NCI-H748 (cell line): ENCODE results near the gene CUEDC1.
"Not testable (repeated sequence)": the region's sequence is repeated elsewhere in the genome, so short reads cannot be mapped to it uniquely, and the experiment has no call there.

Experiments
- DNase-seq: peaks from one replicate; lab custom pipeline; 2025; ENCODE audit not compliant: unreplicated experiment; lab: John Stamatoyannopoulos, UW

The CUEDC1 gene

DNA sequence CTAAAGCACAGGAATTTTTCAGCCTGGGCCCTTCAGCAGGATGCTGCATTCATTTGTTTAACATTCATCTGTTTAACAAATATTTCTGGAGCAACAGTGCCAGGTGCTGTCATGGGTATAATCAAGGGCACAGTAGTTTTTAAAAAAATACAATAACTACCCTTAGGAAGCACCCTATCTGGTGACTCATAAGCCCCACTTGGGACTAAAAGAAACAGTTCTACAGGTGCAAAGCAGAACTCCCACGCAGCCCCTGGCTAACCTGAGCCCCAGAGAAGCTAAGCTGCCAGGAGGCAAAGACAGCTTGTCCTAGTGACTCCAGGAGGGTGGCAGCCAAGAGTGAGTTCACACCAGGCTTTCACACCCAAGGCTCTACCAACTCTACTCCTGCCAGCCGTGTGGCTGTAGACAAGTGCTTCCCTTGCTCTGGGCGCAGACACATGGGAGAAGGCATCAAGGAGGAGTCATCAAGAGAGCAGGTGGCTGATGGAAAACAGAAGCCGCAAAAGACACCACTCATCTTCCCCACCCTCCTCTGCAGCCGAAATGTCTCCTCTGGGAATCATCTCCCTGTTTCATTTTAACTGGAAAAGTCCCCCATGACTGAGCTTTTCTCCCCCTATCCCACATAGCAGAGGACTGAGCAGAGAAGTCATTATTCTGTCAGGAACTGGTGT is 14.4 kb downstream of the CUEDC1 start:
- peak; percentile 32 for DNase-seq

DNA sequence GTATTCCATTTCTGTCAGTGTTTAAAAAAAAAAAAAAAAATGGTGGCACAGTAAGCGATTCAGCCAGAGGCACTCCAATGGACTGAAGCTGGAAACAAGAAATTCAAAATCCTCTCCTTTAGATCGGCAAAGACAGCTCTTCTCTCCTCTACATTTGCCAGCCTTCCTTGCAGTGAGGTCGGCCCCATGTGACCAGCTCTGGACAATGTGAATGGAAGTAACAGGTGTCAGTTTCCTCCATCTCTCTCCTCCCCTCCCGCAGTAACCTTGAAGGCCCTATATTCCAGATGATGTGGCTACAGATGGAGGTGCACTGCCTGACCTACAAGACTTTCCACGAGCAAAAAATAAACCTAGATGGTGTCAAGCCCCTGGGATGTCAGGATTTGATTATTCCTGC is 15.0 kb downstream of the CUEDC1 start:
- peak; percentile 54 for DNase-seq

DNA sequence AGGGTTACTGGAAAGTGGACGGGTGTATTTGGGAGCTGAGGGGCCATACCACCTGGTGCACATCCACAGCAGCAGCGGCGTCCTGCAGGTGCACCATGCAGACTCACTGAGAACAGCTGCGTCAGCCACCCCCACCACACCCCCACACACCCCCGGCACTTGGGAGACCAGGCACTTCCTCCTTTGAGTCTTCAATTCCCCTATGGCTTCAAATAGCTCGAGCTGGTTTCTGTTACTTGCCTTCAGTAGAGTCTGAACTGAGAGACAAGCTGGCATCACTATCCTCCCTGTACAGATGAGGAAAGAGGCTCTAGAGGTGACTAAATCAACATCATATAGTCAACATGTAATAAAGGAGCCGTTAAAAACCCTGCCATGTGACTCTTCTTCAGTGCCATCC is 15.4 kb downstream of the CUEDC1 start:
- peak; percentile 67 for DNase-seq

DNA sequence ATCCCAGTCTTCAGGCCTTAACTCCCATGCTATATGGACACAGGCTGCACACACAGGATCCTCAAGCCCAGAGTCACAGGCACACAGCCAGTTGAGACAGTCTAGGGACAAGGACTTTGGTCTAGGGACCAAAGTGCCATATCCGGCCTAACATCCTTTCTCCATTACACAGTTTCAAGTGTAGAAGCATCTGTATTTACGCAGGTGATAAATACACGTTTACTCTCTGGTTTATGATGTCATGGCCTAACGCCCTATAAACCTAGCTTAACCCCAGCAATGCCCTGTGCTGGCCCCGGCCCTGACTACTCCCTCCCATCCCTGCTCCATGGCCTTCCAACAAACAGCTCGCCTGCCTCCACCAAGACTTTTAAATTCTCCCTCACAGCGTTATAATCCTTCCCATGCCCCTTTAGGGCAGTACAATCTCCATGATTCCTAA is 17.1 kb downstream of the CUEDC1 start:
- DNase-seq = peak; percentile 39

DNA sequence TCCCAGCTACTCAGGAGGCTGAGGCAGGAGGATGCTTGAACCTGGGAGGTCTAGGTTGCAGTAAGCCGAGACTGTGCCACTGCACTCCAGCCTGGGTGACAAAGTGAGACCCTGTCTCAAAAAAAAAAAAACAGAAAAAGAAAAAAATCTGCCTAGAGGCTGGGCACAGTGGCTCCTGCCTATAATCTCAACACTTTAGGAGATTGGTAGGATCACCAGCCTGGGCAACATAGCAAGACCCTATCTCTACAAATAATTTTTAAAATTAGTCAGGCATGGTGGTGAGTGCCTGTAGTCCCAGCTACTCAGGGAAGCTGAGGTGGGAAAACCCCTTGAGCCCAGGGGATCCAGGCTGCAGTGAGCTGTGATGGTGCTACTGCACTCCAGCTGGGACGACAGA is 17.7 kb downstream of the CUEDC1 start:
- DNase-seq = no peak

DNA sequence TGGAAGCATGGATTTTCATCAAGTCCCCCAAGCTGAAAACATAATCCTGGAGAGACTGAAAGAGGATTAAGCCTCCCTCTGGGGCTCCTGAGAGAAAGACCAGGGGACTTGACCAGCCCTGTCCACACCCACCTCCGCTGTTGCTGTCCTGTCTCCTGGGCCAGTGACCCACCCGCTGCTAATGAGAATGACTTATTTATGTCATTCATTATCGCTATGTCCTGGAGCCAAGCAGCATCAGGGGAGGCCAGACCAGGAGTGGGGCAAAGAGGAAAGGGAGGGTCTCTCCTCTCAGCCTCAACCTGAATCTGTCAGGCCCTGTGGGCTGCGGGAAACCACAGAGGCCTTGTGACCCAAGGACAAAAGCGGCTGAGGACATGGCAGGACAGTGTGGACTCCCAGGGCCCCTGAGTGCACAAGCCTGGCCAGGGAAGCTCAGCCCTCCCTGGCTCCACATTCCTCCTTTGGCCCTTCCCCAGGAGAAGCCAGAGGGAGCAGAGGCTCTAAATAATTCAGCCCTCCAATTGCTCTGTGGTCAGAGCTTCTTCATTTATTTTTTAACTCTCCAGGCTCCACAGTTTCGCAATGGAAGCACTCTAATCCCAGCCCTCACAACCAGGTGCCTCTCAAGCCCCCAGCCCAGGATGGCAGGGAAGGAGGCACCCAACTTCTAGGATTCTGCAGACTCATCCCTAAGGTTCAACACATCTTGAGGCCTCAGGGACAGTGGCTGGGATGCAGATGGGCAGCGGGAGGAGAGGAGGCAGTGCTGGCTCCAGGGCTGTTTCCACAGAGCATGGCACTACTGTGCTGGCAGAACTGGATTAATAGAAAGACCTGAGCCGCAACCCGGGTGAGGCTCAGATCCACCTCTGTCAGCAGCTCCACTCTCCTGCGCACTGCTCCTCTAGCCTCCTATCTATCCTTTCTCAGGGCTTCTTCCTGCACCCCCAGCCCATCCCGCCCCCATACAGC is 19.1 kb downstream of the CUEDC1 start:
- peak; percentile 91 for DNase-seq

DNA sequence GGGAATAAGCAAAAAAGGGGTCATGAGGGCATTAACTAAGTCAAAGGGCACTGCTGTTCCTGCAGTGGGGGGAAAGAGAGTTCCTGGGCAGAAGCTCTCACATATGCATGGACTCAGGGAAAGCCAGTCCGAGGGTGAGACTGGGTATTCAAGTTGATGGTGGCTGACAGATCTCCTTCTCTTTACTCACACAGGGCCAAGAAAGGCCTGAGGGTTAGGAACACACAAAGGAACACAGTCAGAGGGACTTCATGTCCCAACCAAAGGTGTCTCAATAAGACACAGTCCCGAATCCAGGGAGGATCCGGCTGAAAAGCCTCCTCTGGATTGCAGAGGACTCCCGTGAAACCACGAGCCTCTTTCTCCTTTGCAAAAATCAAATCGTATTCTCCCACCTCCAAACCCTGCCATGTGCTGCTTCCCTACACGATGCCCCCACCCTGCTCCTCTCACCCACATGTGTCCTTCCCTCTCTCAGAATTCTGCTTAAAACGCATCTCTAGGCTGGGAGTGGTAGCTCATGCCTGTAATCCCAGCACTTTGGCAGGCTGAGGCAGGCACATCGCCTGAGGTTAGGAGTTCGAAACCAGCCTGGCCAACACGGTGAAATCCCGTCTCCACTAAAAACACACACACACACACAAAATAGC is 23.6 kb downstream of the CUEDC1 start:
- DNase-seq = no peak

DNA sequence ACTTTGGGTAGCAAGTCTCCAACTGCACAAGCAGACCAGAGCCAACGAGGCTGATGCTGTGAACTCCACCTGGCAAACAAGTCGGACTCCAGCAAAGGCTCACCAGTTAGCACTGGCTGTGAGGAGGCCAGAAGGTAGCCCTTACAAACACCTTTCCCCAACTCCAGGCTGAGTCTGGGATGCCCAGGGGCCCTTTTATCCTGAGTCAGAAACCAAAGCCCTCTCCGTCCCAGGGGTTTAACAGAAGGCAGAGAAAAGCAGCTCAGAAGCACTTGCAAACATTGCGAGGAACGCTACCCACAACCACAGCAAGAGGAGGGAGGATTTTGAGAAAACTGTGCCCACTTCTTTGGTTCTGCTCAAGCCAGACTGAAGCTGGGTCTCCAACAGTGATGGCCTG is 25.0 kb downstream of the CUEDC1 start:
- DNase-seq = no peak

DNA sequence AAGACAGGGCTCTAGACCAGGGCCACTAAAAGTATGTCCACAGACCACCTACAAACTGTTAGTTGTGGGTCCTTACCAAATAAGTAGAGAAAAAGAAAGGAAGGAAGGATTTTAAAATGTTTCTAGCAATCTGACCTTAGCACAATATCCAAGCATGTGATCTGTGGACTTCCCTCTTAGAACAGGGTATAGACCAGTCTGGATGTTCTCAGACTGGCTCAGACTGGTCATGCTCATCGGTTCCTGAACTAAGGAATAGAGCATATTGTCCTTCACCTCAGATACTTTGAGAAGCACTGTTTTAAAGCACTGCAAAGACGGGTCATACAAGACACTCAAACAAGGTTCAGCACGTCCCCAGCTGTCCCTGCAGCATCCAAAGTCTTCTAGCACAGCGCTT is 25.8 kb downstream of the CUEDC1 start:
- DNase-seq = no peak

DNA sequence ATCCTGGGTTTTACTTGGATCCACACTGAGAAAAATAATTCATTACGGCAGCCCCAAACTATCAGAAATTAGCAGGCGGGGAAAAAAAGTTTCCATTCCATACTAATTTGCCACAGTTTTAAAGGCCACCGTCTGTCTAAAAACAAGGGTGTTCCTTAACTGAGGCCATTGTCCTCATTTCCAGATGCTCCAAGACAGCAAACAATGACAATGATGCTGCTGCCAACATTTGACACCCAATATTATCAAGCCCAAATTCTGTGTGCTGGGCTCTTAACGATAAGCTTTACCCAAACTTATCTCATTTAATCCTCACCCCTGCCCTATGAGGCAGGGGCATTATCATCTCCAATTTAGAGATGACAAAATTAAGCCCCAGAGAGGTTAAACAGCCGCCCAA is 26.3 kb downstream of the CUEDC1 start:
- DNase-seq = no peak

DNA sequence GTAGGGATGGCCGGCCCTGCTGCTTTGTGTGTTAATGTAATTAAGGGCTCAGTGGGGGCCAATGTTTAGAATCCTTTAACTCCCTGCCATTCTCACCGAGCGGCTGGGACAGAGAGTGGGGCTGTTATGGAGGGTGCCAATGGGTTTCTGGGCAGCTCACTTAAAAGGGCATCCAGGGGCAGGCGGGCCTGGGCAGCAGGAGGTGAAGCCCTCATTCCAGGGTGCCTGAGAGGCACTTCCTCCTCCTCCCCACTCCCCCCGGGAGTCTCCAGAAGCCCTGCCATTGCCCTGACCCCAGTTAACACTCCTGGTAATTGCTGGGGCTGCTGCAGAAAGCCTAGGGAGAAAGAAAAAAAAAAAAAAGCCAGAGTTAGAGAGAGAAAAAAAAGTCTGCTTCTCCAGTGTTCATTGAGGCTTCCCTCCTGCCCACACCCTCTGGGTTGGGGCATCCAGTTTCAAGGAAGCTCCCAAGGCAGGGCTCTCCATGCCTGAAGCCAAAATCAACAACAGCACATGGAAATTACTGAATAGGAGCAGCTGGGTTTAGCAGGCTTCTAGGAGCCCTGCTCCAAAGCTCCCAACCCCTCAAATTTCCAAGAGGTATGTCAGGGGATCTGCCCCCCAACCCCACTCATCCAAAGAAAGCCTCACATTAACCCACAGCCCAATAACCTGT is 28.0 kb downstream of the CUEDC1 start:
- peak; percentile 90 for DNase-seq

DNA sequence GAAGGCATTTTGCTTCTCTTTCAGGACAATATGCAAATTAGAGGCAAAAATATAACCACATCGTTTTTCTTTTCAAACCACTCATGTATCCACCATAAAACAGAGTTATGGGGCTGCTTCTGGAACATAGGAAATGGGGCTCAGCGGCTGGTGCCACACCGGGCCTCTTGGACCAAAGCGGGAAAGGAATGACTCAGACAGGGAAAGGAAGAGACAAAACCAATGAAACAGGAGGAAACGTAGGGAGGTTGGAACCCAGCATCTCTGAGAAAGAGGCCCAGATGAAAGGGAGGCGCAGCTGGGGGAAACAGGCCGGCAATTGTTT is 28.5 kb downstream of the CUEDC1 start:
- DNase-seq = no peak

DNA sequence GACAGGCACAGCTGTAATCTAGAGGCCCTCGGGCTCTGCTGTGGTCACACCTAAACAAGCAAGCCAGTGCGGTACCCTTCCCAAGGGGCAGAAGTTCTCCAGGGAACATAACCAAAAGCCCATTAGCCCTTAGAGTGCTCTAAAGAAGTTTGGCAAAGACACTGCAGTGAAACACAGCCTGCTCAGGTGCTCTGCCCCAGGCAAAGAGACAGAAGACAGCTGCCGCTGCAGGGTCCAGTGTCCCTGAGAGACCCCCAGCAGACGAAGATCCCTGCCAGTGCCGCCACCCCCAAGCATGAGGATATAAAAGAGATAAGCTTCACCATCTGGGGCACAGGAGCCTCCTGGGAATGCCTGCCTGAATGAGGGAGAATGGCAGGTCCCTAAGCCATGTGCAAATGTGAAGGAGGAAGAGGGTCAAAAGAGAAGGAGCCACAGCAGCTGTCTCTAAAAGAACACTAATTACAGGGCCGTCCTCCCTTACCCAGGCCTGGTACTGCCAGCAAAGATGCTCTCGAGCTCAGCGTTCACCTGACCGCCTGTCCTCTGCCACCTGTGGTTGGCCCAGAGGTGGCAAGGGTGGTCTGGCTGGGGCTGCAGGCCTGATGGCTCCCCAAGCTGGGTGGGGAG is 29.7 kb downstream of the CUEDC1 start:
- DNase-seq = no peak

DNA sequence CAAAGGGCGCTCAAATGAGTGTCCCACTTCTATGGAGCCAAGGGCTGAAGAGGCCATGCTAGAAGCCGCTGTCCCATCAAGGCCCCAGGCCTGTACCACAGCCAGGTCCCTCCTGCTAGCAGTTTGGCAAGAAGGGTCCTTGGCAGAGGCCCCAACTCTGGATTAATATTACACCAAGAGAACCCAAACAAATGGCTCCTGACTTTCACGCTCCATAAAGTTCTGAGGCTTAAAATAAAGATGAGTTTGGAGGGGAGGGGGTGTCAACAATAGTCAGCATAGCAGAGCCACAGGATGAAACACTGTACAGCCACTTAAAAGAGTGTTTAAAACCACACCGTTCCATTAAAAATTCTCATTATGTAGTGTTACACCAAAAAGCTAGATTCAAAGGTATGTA is 30.5 kb downstream of the CUEDC1 start:
- DNase-seq = no peak

DNA sequence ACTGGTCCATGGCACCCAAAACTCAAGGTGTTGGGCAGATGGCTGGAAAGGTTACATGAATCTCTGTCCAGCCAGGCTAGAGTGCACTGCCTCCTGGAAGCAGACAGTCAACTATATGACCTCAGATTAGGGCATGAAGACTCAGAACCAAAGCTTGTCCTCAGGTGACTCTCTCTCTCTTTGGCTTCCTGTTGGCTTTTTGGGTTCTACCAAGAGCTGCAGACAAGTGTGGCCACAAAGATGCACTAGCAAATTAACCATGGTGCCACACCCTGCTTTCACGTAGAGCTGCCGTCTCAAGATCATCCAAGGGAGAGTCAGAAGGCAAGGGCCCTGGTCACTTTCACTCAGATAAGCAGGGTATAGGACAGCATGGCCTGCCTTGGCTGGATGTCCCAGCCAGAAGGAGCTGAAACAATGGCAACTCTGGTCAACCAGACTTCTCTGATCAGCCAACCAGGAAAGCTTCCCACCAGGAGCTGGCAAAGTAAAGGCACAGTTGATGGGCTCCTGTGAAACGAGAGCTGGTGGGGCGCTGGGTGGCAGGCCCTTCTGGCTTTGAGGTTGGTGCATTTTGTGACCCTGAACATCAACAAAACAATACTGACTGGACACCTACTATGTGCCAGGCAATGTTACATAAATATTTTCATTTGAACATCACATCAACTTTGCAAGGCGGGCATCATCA is 31.9 kb downstream of the CUEDC1 start:
- DNase-seq = no peak

DNA sequence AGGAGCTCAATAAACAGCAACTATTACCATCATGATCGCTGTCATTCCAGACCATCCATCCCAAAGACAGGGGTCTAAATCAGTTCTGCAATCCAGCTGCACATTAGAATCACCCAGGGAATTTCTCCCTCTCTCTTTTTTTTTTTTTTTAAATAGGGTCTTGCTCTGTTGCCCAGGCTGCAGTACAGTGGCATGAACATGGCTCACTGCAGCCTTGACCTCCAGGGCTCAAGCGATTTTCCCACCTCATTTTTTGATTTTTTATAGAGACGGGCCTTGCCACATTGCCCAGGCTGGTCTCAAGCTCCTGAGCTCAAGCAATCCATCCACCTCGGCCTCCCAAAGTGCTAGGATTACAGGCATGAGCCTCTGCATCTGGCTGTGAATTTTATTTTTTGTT is 32.5 kb downstream of the CUEDC1 start:
- not testable (repeated sequence) for DNase-seq

DNA sequence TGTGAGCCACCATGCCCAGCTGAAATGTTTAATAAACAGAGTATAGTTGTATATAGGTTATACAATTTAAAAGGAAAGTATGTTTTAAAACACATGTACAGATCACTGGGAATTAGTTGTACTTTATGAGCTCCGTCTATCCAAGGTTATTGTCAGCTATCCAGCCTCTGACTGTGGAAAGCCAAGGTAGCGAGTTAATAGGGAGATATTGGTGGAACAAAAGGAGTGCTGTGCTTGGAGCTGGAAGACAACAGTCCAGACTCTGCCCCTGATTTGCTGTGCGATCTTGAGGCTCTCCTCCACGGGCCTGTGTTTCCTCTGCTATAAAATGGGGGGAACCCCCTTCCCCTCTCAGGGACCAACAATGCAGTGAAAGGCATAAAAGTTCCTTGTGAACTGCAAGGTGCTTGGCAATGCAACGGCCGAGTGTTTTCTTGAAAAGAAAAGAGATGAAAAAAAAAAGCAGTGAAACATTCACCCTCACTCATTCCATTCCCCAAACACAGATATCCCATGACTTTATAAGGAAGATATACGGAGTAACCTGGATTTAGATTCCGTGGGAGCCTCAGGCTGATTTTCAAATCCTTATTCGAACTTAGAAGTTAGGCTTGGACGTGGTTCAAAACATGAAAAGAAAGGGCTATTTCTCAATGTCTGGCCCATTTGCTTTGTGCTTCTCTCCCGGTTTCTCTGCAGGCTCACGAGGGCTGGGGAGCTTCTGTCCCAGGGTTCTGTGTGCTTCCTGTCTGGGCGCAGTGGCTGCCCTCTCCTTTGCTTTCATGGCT is 34.1 kb downstream of the CUEDC1 start:
- no peak for DNase-seq

DNA sequence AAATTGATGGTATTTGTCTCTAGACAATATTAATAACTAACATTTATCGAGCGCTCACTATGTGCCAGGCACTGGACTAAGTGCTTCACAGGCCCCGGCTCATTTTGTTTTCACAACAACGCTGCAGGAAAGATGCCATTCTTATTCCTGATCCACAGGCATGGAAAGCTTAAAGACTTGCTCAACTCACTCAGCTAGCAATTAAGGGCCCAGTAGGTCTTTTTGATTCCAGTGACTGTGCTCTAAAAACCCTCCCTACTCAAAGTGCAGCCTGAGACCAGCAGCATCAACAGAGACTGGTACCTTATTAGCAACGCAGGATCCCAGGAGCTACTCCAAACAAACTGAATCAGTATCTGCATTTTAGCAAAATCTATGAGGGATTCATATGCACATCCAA is 35.3 kb downstream of the CUEDC1 start:
- no peak for DNase-seq
